AG10803 (cell line): ENCODE measurements around the gene FGF1.

Source experiments
- DNase-seq: peaks from one replicate; pipeline ENCODE4 v3.0.0; 2010; ENCODE audit warnings: low read depth
- H3K4me3 ChIP-seq: 2 replicates; pipeline ENCODE4 v1.5.1; 2011; ENCODE audit warnings: mild to moderate bottlenecking, low read length, control low read depth
- CTCF ChIP-seq: conservative IDR thresholded peaks from 2 replicates; pipeline ENCODE4 v1.5.1; 2011; ENCODE audit warnings: mild to moderate bottlenecking, low read length, control low read depth, inconsistent platforms

FGF1 gene

DNA sequence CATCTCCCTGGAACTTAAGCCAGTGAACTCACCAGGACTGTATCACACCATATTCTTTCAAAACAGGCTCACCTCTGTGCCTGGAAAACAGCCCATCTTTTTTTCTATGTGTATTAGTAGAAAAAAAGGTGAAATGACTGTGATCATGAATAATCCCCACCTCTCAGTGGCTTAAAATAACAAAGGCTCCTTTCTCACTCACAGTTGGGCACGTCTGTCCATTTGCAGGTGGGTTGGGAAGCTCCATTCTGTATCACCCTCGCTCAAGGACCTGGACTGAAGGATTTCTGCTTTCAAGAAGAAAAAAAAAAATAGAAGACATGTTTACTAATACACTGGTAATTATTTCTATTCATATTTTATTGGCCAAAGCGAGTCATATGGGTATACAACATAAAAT, 17.3 kb upstream of the FGF1 start:
- no peak overlapping the region for H3K4me3 ChIP-seq

DNA sequence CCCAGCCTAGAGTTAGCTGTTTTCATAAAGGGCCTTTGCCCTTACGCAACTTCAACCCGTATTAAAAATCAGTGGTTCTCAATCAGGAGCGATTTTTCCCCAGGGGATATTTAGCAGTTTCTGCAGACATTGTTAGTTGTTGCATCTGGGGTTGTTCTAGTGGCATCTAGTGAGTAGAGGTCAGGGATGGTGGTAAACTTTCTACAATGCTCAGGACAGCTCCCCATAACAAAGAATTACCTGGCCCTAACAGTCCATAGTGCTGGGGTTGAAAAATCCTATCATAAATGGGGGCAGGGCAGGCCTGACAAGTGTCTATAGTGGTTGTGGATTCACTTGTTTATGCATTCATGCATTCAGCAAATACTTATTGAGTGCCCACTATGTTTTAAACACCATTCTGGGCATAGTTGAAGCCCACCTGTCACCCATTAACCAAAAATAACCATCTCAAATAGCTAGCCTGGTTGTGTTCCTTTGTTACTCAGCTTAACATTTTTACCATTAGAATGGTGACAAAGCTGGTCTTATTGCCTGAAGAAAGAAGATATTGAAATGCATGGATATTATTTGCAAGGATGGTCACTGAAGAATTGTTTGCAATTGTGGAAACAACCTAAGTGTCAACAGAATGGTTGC, 15.9 kb upstream of the FGF1 start:
- no peak for DNase-seq
- H3K4me3 ChIP-seq: no peak overlapping the region
- TF ChIP-seq CTCF: no peak

More for the DNA sequence above, 17.3 kb upstream of the FGF1 start:
- no peak for TF ChIP-seq CTCF
- DNase-seq: no peak

DNA sequence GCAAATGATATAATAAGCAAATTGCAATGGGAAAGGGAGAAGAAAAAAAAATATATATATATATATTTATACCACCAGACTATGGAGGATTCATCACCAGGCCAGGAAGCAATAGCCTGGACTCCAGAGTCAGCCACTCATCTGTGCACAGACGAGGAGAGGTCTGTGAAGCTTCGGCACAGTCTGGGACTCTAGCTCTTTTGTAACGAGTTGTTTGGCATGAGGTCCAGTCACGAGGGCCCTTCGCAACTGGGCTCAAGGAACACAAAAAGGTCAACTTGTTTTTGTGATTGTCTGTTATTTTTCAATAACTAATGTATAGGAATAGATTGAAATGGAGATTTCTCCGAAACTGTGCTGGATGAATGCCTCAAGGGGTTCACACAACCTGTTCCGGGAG, 14.7 kb upstream of the FGF1 start:
- no peak for TF ChIP-seq CTCF
- DNase-seq: no peak
- H3K4me3 ChIP-seq: no peak overlapping the region

GRCh38 chr5:142699184-142699720, 13.4 kb upstream of the FGF1 start:
- DNase-seq: peak; percentile 79
- peak; percentile 99 for TF ChIP-seq CTCF
- H3K4me3 ChIP-seq: no peak overlapping the region

GRCh38 chr5:142698447-142699183, 12.7 kb upstream of the FGF1 start:
- no peak overlapping the region for H3K4me3 ChIP-seq
- DNase-seq: no peak
- no peak for TF ChIP-seq CTCF

GRCh38 chr5:142697356-142698255, 11.7 kb upstream of the FGF1 start:
- DNase-seq: peak; percentile 66
- no peak for TF ChIP-seq CTCF
- H3K4me3 ChIP-seq: no peak overlapping the region
